ENCODE data around the gene PIK3R5. TPM values are rescaled to one million over a fixed set of nuclear protein-coding genes. Genes with fewer than 3 reads are reported as not detected.

The PIK3R5 gene
- total and polyA plus RNA-seq, 7 experiments from 2014 or later = 18.0 to 231 (median 73.8) TPM

GRCh38 chr17:8877984-8878383, 87.5 kb downstream of the PIK3R5 start:
- no peak for ATAC-seq
- CTCF ChIA-PET = no interaction called here

DNA sequence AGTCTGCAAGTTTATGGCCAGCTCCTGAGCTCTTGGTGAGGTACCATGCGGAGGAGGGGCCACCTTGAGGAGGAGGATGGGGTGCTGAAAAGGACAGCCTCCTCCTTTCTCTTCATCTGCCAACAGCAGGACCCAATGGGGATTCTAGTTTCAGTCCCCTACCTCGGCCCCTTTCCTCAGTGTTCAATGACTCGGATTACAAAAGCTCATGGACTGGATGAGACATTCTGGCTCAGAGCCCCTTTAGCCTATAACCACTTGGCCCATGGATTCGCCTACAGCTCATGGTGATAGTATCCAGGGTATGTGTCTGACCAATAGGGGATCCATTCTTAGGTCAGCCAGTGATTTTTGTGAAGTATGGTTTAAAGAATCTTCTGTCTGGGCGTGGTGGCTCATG, 89.5 kb downstream of the PIK3R5 start:
- Mint-ChIP-seq H3K4me1 (peaks cover 0 to 11% (median 6%) of the 10 kb centered on the region in 7 donors), H3K36me3 (peaks cover 9 to 34% (median 16%) of the 10 kb centered on the region in 5 donors), H3K4me3 (no peak overlapping the region), H3K9me3 (peaks cover 0 to 3% (median 0%) of the 10 kb centered on the region in 11 donors), H3K27ac (no peak overlapping the region), H3K27me3 (no peaks in the 10 kb centered on the region)
- Histone ChIP-seq H3K4me1 (ENCODE audit: control insufficient read depth in 2 of 2, insufficient read depth in 2 of 2, low read length in 2 of 2) (no peaks in the 10 kb centered on the region), H3K27ac (ENCODE audit: low read depth, low read length) (no peak overlapping the region), H3K36me3 (ENCODE audit: control insufficient read depth in 2 of 3, insufficient read depth in 3 of 3, low read length in 3 of 3) (peaks cover 0 to 30% (median 11%) of the 10 kb centered on the region in 3 experiments), H3K9me3 (ENCODE audit: control insufficient read depth in 2 of 3, low read length in 3 of 3) (no peaks in the 10 kb centered on the region), H3K27me3 (ENCODE audit: control insufficient read depth in 2 of 2, insufficient read depth in 2 of 2, low read length in 2 of 2) (no peaks in the 10 kb centered on the region), H3K4me3 (ENCODE audit: low read length) (no peak overlapping the region)
- intact Hi-C loops (cut with micrococcal nuclease) = no loop called here
- ATAC-seq (no peak), DNase-seq (no peak)
- POLR2A ChIA-PET = no interaction called here
- CTCF ChIA-PET = interaction anchor here (1.2 kb wide), 1 partner anchor 128 kb away, joined by 3 read pairs; no protein-coding TSS in a partner anchor

More at GRCh38 chr17:8877984-8878383, 87.5 kb downstream of the PIK3R5 start:
- Histone ChIP-seq H3K27ac (ENCODE audit: low read depth, low read length) (no peak overlapping the region), H3K36me3 (ENCODE audit: control insufficient read depth in 2 of 3, insufficient read depth in 3 of 3, low read length in 3 of 3) (peaks cover 13 to 50% (median 25%) of the 10 kb centered on the region in 3 experiments), H3K4me1 (ENCODE audit: control insufficient read depth in 2 of 2, insufficient read depth in 2 of 2, low read length in 2 of 2) (no peaks in the 10 kb centered on the region), H3K9me3 (ENCODE audit: control insufficient read depth in 2 of 3, low read length in 3 of 3) (no peaks in the 10 kb centered on the region), H3K27me3 (ENCODE audit: control insufficient read depth in 2 of 2, insufficient read depth in 2 of 2, low read length in 2 of 2) (no peaks in the 10 kb centered on the region), H3K4me3 (ENCODE audit: low read length) (no peak overlapping the region)
- peaks cover 17 to 51% (median 28%) of the 10 kb centered on the region in 5 donors for H3K36me3 Mint-ChIP-seq
- H3K27ac Mint-ChIP-seq = peak overlapping the region in 6 of 9 donors; percentile 1 to 78 (median 47)
- no peak for DNase-seq
- intact Hi-C loops (cut with micrococcal nuclease) = no loop called here
- H3K4me1 Mint-ChIP-seq = peaks cover 0 to 14% (median 5%) of the 10 kb centered on the region in 7 donors
- POLR2A ChIA-PET = interaction anchor here (1.2 kb wide), 1 partner anchor 22 kb away, joined by 3 read pairs; no protein-coding TSS in a partner anchor
- H3K27me3 Mint-ChIP-seq = no peaks in the 10 kb centered on the region
- H3K9me3 Mint-ChIP-seq = peaks cover 0 to 6% (median 0%) of the 10 kb centered on the region in 11 donors
- no peak overlapping the region for H3K4me3 Mint-ChIP-seq

DNA sequence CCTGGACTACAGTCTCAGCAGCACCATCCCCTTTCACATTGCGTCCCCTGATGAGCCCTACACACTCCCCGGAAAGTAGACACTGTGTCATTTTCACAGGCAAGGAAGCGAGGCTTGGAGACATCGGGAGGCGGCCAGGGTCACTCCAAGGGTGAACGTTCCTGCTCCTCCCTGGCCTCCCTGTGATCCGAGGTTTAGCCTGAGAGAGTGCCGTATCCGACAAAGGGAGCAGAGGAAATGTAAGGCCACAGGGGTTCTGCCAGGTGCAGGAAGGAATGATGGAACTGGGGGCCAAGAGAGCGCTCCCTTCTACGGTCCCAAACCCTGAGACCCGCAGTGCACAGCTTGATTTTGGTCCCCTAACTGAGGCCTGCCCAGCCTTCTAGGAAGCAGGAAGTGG, 90.1 kb downstream of the PIK3R5 start:
- Histone ChIP-seq H3K4me1 (ENCODE audit: control insufficient read depth in 2 of 2, insufficient read depth in 2 of 2, low read length in 2 of 2) (no peaks in the 10 kb centered on the region), H3K4me3 (ENCODE audit: low read length) (no peak overlapping the region), H3K9me3 (ENCODE audit: control insufficient read depth in 2 of 3, low read length in 3 of 3) (no peaks in the 10 kb centered on the region), H3K27ac (ENCODE audit: low read depth, low read length) (no peak overlapping the region), H3K27me3 (ENCODE audit: control insufficient read depth in 2 of 2, insufficient read depth in 2 of 2, low read length in 2 of 2) (no peaks in the 10 kb centered on the region), H3K36me3 (ENCODE audit: control insufficient read depth in 2 of 3, insufficient read depth in 3 of 3, low read length in 3 of 3) (peaks cover 0 to 25% (median 5%) of the 10 kb centered on the region in 3 experiments)
- ChIA-PET POLR2A (no interaction called here), CTCF (no interaction called here)
- peaks cover 9 to 31% (median 13%) of the 10 kb centered on the region in 5 donors for H3K36me3 Mint-ChIP-seq
- H3K27me3 Mint-ChIP-seq = no peaks in the 10 kb centered on the region
- intact Hi-C loops (cut with micrococcal nuclease) = no loop called here
- no peak overlapping the region for H3K4me3 Mint-ChIP-seq
- H3K27ac Mint-ChIP-seq = peak overlapping the region in 1 of 9 donors; percentile 38
- H3K9me3 Mint-ChIP-seq = peaks cover 0 to 3% (median 0%) of the 10 kb centered on the region in 11 donors
- DNase-seq = no peak
- ATAC-seq = no peak
- H3K4me1 Mint-ChIP-seq = peaks cover 0 to 11% (median 2%) of the 10 kb centered on the region in 7 donors

GRCh38 chr17:8873801-8874715, 91.4 kb downstream of the PIK3R5 start:
- Mint-ChIP-seq H3K27ac (peak overlapping the region in 1 of 9 donors; percentile 72), H3K9me3 (peaks cover 0 to 3% (median 0%) of the 10 kb centered on the region in 11 donors), H3K4me3 (no peak overlapping the region), H3K27me3 (no peaks in the 10 kb centered on the region), H3K36me3 (peaks cover 9 to 19% (median 11%) of the 10 kb centered on the region in 5 donors), H3K4me1 (peaks cover 0 to 10% (median 7%) of the 10 kb centered on the region in 7 donors)
- Histone ChIP-seq H3K36me3 (ENCODE audit: control insufficient read depth in 2 of 3, insufficient read depth in 3 of 3, low read length in 3 of 3) (peaks cover 0 to 11% (median 0%) of the 10 kb centered on the region in 3 experiments), H3K9me3 (ENCODE audit: control insufficient read depth in 2 of 3, low read length in 3 of 3) (no peaks in the 10 kb centered on the region), H3K27me3 (ENCODE audit: control insufficient read depth in 2 of 2, insufficient read depth in 2 of 2, low read length in 2 of 2) (no peaks in the 10 kb centered on the region), H3K4me3 (ENCODE audit: low read length) (no peak overlapping the region), H3K4me1 (ENCODE audit: control insufficient read depth in 2 of 2, insufficient read depth in 2 of 2, low read length in 2 of 2) (no peaks in the 10 kb centered on the region), H3K27ac (ENCODE audit: low read depth, low read length) (no peak overlapping the region)
- intact Hi-C loops (cut with micrococcal nuclease) = no loop called here
- DNase-seq = no peak
- peak; percentile 27 for ATAC-seq
- ChIA-PET CTCF (interaction anchor here (0.8 kb wide), 1 partner anchor 124 kb away, joined by 3 read pairs; no protein-coding TSS in a partner anchor), POLR2A (no interaction called here)

DNA sequence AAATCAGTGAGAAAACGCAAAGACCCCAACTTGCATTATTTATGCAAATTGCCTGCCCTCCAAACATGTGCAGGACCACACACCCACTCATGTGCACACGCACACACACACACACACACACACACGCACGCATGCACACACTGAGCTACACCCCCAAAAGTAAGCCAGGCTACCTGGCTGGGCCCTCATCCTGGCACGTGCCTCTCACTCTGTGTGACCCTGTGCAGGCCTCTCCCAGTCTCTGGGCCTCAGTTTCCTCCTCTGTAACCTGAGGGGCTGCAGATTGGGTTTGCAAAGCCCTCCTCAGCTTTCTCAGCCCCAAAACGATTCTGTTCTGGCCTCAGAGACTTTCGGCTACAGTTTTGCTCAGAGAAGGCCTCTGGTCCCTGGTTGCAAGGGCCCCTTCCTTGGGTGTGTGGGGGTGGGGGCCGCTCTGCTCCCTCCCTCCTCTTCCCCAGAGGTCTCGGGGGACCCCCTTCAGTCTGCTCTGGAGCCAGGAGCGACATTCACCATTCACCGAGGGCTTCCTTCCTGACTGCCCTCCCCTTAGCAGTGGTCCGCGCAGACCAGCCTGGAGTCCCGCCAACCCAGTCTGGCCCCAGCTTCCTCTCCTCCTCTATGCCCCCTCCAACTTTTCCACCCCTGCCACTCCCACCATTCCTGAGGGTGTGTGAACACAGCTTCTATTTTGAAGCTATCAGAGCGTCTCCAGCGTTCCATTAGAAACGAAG, 92.6 kb downstream of the PIK3R5 start:
- H3K4me1 Mint-ChIP-seq = peaks cover 4 to 20% (median 15%) of the 10 kb centered on the region in 7 donors
- no peak for DNase-seq
- ATAC-seq = no peak
- no peak overlapping the region for H3K27ac Mint-ChIP-seq
- Histone ChIP-seq H3K27me3 (ENCODE audit: control insufficient read depth in 2 of 2, insufficient read depth in 2 of 2, low read length in 2 of 2) (no peaks in the 10 kb centered on the region), H3K4me1 (ENCODE audit: control insufficient read depth in 2 of 2, insufficient read depth in 2 of 2, low read length in 2 of 2) (peaks cover under 1 to 2% of the 10 kb centered on the region in 2 donors), H3K9me3 (ENCODE audit: control insufficient read depth in 2 of 3, low read length in 3 of 3) (no peaks in the 10 kb centered on the region), H3K36me3 (ENCODE audit: control insufficient read depth in 2 of 3, insufficient read depth in 3 of 3, low read length in 3 of 3) (peaks cover 0 to under 1% (median 0%) of the 10 kb centered on the region in 3 experiments), H3K4me3 (ENCODE audit: low read length) (no peak overlapping the region), H3K27ac (ENCODE audit: low read depth, low read length) (no peak overlapping the region)
- H3K4me3 Mint-ChIP-seq = no peak overlapping the region
- H3K9me3 Mint-ChIP-seq = peaks cover 0 to 1% (median 0%) of the 10 kb centered on the region in 11 donors
- ChIA-PET POLR2A (no interaction called here), CTCF (interaction anchor here (0.6 kb wide), 1 partner anchor 18 kb away, joined by 3 read pairs; no protein-coding TSS in a partner anchor)
- intact Hi-C loops (cut with micrococcal nuclease) = no loop called here
- H3K36me3 Mint-ChIP-seq = peaks cover 3 to 7% (median 4%) of the 10 kb centered on the region in 5 donors
- no peaks in the 10 kb centered on the region for H3K27me3 Mint-ChIP-seq

GRCh38 chr17:8872036-8872704, 93.3 kb downstream of the PIK3R5 start:
- intact Hi-C loops (cut with micrococcal nuclease) = no loop called here
- Mint-ChIP-seq H3K27me3 (no peaks in the 10 kb centered on the region), H3K4me1 (peaks cover 11 to 27% (median 22%) of the 10 kb centered on the region in 7 donors), H3K27ac (no peak overlapping the region), H3K9me3 (peaks cover 0 to 1% (median 0%) of the 10 kb centered on the region in 11 donors), H3K36me3 (peaks cover 0 to 2% (median 0%) of the 10 kb centered on the region in 5 donors), H3K4me3 (no peak overlapping the region)
- Histone ChIP-seq H3K4me3 (ENCODE audit: low read length) (no peak overlapping the region), H3K36me3 (ENCODE audit: control insufficient read depth in 2 of 3, insufficient read depth in 3 of 3, low read length in 3 of 3) (no peaks in the 10 kb centered on the region), H3K9me3 (ENCODE audit: control insufficient read depth in 2 of 3, low read length in 3 of 3) (no peaks in the 10 kb centered on the region), H3K27me3 (ENCODE audit: control insufficient read depth in 2 of 2, insufficient read depth in 2 of 2, low read length in 2 of 2) (no peaks in the 10 kb centered on the region), H3K4me1 (ENCODE audit: control insufficient read depth in 2 of 2, insufficient read depth in 2 of 2, low read length in 2 of 2) (peaks cover 7 to 8% of the 10 kb centered on the region in 2 donors), H3K27ac (ENCODE audit: low read depth, low read length) (no peak overlapping the region)
- no peak for ATAC-seq
- DNase-seq = no peak
- ChIA-PET CTCF (interaction anchor here (0.7 kb wide), 1 partner anchor 12 kb away, joined by 3 read pairs; no protein-coding TSS in a partner anchor), POLR2A (no interaction called here)
